Choroid plexus epithelial cell (primary cell): ENCODE data around the gene BARD1.
"Not testable (repeated sequence)": the region's sequence is repeated elsewhere in the genome, so short reads cannot be mapped to it uniquely, and the experiment has no call there.

ENCODE experiments used
- DNase-seq: peaks from one replicate; pipeline ENCODE4 v3.0.0-alpha.2; 2010; ENCODE audit warnings: low read depth
- H3K4me3 ChIP-seq: 2 replicates; pipeline ENCODE4 v1.5.1; 2011; ENCODE audit warnings: low read depth, mild to moderate bottlenecking, control low read depth, low read length, moderate library complexity
- CTCF ChIP-seq: conservative IDR thresholded peaks from 2 replicates; pipeline ENCODE4 v1.5.1; 2011; ENCODE audit warnings: low read depth, mild to moderate bottlenecking, control low read depth, inconsistent platforms, low read length, moderate library complexity

BARD1 gene

GRCh38 chr2:214737188-214737587 lies 72.3 kb downstream of the BARD1 start:
- H3K4me3 ChIP-seq, result no peak overlapping the region
- no peak for TF ChIP-seq CTCF
- DNase-seq, result no peak

- DNase-seq, result peak; percentile 72
- no peak for TF ChIP-seq CTCF
- H3K4me3 ChIP-seq, result no peak overlapping the region
These were observed 78.6 kb downstream of the BARD1 start for GRCh38 chr2:214730800-214731407.

GRCh38 chr2:214730248-214730647 lies 79.2 kb downstream of the BARD1 start:
- TF ChIP-seq CTCF, result no peak
- peak; percentile 39 for DNase-seq
- H3K4me3 ChIP-seq, result no peak overlapping the region

- H3K4me3 ChIP-seq, result no peak overlapping the region
- no peak for DNase-seq
- TF ChIP-seq CTCF, result no peak
These were observed 84.7 kb downstream of the BARD1 start for GRCh38 chr2:214724741-214725140.

GRCh38 chr2:214717837-214718236 lies 91.6 kb downstream of the BARD1 start:
- not testable (repeated sequence) for DNase-seq, H3K4me3 ChIP-seq

- no peak for TF ChIP-seq CTCF
- no peak overlapping the region for H3K4me3 ChIP-seq
- DNase-seq, result no peak
These were observed 92.5 kb downstream of the BARD1 start for GRCh38 chr2:214716811-214717560.

- DNase-seq, result no peak
- TF ChIP-seq CTCF, result no peak
- no peak overlapping the region for H3K4me3 ChIP-seq
These were observed 94.5 kb downstream of the BARD1 start for GRCh38 chr2:214715025-214715424.
